ENCODE data around the gene CWC15. TPM values are rescaled to one million over a fixed set of nuclear protein-coding genes. Genes with fewer than 3 reads are reported as not detected.
A peak's percentile ranks its signal among the peaks of the same experiment; 100 is the strongest.

CWC15 gene
- total and polyA plus RNA-seq, 3 experiments from 2014 or later = 60.3 to 100 (median 96.6) TPM

DNA sequence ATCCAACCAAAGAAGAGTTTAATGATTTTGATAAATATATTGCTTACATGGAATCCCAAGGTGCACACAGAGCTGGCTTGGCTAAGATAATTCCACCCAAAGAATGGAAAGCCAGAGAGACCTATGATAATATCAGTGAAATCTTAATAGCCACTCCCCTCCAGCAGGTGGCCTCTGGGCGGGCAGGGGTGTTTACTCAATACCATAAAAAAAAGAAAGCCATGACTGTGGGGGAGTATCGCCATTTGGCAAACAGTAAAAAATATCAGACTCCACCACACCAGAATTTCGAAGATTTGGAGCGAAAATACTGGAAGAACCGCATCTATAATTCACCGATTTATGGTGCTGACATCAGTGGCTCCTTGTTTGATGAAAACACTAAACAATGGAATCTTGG is 24.1 kb upstream of the CWC15 start:
- no peak overlapping the region for H3K27ac ChIP-seq (ENCODE audit: low read depth, low read length)
- CTCF ChIA-PET = no interaction called here

DNA sequence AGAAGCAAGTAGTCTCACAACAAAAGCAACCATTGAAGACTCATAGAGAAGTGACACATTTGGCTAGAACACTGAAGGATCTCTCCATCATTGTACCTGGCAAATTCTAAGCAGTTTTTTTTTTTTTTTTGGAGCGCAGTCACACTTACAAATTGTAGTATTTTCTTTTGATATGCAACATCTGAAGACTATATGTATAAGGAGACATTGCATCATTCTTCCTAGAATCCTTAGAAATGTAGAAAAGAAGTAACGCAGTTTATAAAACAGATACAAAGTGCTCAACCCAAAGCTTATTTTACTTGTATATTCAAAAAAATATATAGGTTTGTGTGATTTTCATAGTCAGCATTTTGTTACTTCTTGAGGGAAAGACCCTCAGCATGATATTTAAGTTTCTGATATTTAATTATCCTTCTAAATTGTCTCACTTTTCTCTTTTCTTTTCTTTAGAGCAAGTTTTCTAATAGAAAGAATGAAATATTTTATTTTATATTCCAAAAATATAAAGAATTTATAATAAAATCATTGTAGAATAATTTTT is 20.1 kb upstream of the CWC15 start:
- no peaks in the 10 kb centered on the region for H3K36me3 ChIP-seq (ENCODE audit: insufficient read depth, low read length)
- ChIA-PET POLR2A (no interaction called here), CTCF (interaction anchor here (1.5 kb wide), 1 partner anchor 73 kb away, joined by 4 read pairs; the partner anchor contains the start of gene SRSF8)
- Mint-ChIP-seq H3K9me3 (no peaks in the 10 kb centered on the region), H3K4me3 (no peak overlapping the region), H3K36me3 (no peaks in the 10 kb centered on the region), H3K27ac (no peak overlapping the region), H3K4me1 (no peaks in the 10 kb centered on the region), H3K27me3 (peaks cover 5 to 27% of the 10 kb centered on the region in 2 donors)
- H3K27me3 ChIP-seq (ENCODE audit: insufficient read depth, low read length, poor library complexity, severe bottlenecking) = peaks cover 3% of the 10 kb centered on the region
- no peaks in the 10 kb centered on the region for H3K4me1 ChIP-seq (ENCODE audit: insufficient read depth, low read length)
- no peaks in the 10 kb centered on the region for H3K9me3 ChIP-seq (ENCODE audit: low read length)
- H3K4me3 ChIP-seq (ENCODE audit: low read length) = no peak overlapping the region
- no peak for DNase-seq
- no peak overlapping the region for H3K27ac ChIP-seq (ENCODE audit: low read depth, low read length)

More for the DNA sequence above, 24.1 kb upstream of the CWC15 start:
- DNase-seq = no peak
- H3K9me3 Mint-ChIP-seq = no peaks in the 10 kb centered on the region
- Histone ChIP-seq H3K4me3 (ENCODE audit: low read length) (no peak overlapping the region), H3K27me3 (ENCODE audit: insufficient read depth, low read length, poor library complexity, severe bottlenecking) (no peaks in the 10 kb centered on the region), H3K4me1 (ENCODE audit: insufficient read depth, low read length) (no peaks in the 10 kb centered on the region), H3K36me3 (ENCODE audit: insufficient read depth, low read length) (no peaks in the 10 kb centered on the region), H3K9me3 (ENCODE audit: low read length) (no peaks in the 10 kb centered on the region)
- H3K27ac Mint-ChIP-seq = no peak overlapping the region
- H3K4me1 Mint-ChIP-seq = no peaks in the 10 kb centered on the region
- H3K4me3 Mint-ChIP-seq = no peak overlapping the region
- no peaks in the 10 kb centered on the region for H3K27me3 Mint-ChIP-seq
- POLR2A ChIA-PET = no interaction called here
- H3K36me3 Mint-ChIP-seq = no peaks in the 10 kb centered on the region

DNA sequence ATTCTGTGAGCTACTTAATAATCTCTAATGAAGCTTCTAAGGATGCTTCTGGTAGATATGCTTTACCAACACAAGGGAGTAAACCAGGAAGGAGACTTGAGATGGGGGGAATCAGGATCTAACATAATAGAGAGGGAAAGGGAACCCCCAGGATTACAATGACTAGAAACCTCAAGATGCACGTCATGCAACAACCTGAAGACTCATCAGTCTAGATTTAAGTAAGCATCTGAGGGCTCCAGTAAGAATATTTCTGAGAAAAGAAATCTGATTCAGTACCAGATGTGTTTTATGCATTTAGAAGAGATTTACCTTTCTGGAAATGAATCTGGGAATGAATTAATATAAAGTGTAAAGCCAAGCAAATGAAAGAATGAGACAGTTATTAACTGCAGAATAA is 15.4 kb upstream of the CWC15 start:
- Mint-ChIP-seq H3K4me1 (no peaks in the 10 kb centered on the region), H3K27ac (no peak overlapping the region), H3K36me3 (peaks cover 0 to 3% (median 2%) of the 10 kb centered on the region in 3 donors), H3K4me3 (no peak overlapping the region), H3K9me3 (no peaks in the 10 kb centered on the region), H3K27me3 (peaks cover 13 to 58% of the 10 kb centered on the region in 2 donors)
- Histone ChIP-seq H3K36me3 (ENCODE audit: insufficient read depth, low read length) (no peaks in the 10 kb centered on the region), H3K27ac (ENCODE audit: low read depth, low read length) (no peak overlapping the region), H3K4me1 (ENCODE audit: insufficient read depth, low read length) (no peaks in the 10 kb centered on the region), H3K9me3 (ENCODE audit: low read length) (no peaks in the 10 kb centered on the region), H3K4me3 (ENCODE audit: low read length) (no peak overlapping the region), H3K27me3 (ENCODE audit: insufficient read depth, low read length, poor library complexity, severe bottlenecking) (peaks cover 3% of the 10 kb centered on the region)
- ChIA-PET POLR2A (no interaction called here), CTCF (no interaction called here)
- no peak for DNase-seq

DNA sequence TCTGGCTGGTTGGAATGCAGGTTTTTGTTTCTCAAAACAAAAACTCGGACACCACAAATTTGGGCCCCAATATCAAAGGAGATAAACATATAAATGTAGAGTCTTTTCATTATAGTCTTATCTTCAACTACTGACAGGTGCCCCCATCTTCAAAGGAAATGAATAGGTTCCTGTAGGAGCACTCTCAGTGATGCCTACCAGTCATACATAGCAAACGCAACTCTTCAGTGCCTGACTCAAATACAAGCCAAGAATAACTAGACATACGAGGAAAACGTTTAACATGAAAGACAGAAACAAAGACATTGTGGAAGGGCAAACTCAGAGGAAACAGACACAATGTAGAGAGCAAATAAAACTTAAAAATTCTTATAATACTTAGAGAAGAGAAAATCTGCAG is 14.0 kb upstream of the CWC15 start:
- Mint-ChIP-seq H3K27me3 (peaks cover 13 to 65% of the 10 kb centered on the region in 2 donors), H3K9me3 (no peaks in the 10 kb centered on the region), H3K4me1 (no peaks in the 10 kb centered on the region), H3K36me3 (peaks cover 0 to 11% (median 2%) of the 10 kb centered on the region in 3 donors), H3K27ac (no peak overlapping the region), H3K4me3 (no peak overlapping the region)
- CTCF ChIA-PET = no interaction called here
- H3K36me3 ChIP-seq (ENCODE audit: insufficient read depth, low read length) = no peaks in the 10 kb centered on the region
- POLR2A ChIA-PET = no interaction called here
- no peaks in the 10 kb centered on the region for H3K4me1 ChIP-seq (ENCODE audit: insufficient read depth, low read length)
- H3K4me3 ChIP-seq (ENCODE audit: low read length) = no peak overlapping the region
- DNase-seq = no peak
- H3K27ac ChIP-seq (ENCODE audit: low read depth, low read length) = no peak overlapping the region
- H3K9me3 ChIP-seq (ENCODE audit: low read length) = no peaks in the 10 kb centered on the region
- H3K27me3 ChIP-seq (ENCODE audit: insufficient read depth, low read length, poor library complexity, severe bottlenecking) = peaks cover 3% of the 10 kb centered on the region

DNA sequence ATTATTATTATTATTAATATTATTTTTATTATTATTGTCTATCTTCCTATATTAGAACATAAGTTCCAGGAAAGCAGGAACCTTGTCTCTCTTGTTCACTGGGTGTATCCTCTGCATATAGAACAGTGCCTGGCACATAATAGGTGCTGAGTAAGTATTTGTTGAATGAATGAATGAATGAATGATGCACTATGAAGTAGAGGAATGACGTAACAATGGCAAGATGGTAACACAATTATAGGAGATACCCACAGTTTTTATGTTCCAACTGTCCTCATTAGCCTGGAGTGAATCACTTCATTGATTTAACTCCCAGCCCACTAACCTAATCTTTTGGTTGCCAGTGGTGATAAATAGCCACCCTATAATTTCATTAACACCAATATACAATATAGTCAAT is 2.2 kb upstream of the CWC15 start:
- Histone ChIP-seq H3K27ac (ENCODE audit: low read depth, low read length) (no peak overlapping the region), H3K9me3 (ENCODE audit: low read length) (no peaks in the 10 kb centered on the region), H3K27me3 (ENCODE audit: insufficient read depth, low read length, poor library complexity, severe bottlenecking) (no peaks in the 10 kb centered on the region), H3K4me3 (ENCODE audit: low read length) (no peak overlapping the region), H3K4me1 (ENCODE audit: insufficient read depth, low read length) (peaks cover 11% of the 10 kb centered on the region), H3K36me3 (ENCODE audit: insufficient read depth, low read length) (peaks cover 10% of the 10 kb centered on the region)
- ChIA-PET POLR2A (interaction anchor here (0.9 kb wide), 1 partner anchor 92 kb away, joined by 5 read pairs; the partner anchor contains the start of gene SRSF8), CTCF (interaction anchor here (1.4 kb wide), 1 partner anchor 92 kb away, joined by 6 read pairs; the partner anchor contains the start of gene SRSF8)
- Mint-ChIP-seq H3K27ac (no peak overlapping the region), H3K36me3 (peaks cover 8 to 26% (median 9%) of the 10 kb centered on the region in 3 donors), H3K4me1 (peaks cover 21 to 37% (median 37%) of the 10 kb centered on the region in 3 donors), H3K27me3 (no peaks in the 10 kb centered on the region), H3K9me3 (peaks cover 0 to 6% (median 0%) of the 10 kb centered on the region in 5 donors), H3K4me3 (peak overlapping the region in 1 of 7 donors; percentile 98)
- no peak for DNase-seq

DNA sequence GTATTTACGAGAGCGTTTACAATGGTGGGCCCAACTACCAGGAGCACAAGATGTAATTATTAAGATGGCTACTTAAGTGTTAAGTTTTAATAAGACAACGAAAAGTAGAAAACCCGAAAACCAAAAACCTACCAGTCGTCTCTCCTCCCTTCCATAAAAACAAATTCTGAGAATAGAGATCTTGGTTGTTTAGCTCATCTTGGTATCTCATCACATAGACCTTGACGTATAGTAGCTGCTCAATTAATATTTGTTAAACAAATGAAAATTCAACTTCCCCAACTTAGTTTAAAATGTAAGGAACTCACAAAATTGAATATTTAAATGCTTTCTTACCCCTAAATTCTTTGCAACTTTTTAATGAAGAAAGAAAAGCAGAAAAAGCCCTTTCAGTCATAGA is 822 bp upstream of the CWC15 start:
- Histone ChIP-seq H3K4me1 (ENCODE audit: insufficient read depth, low read length) (peaks cover 11% of the 10 kb centered on the region), H3K27me3 (ENCODE audit: insufficient read depth, low read length, poor library complexity, severe bottlenecking) (no peaks in the 10 kb centered on the region), H3K4me3 (ENCODE audit: low read length) (peak overlapping the region; percentile 88), H3K27ac (ENCODE audit: low read depth, low read length) (peak overlapping the region; percentile 82), H3K9me3 (ENCODE audit: low read length) (no peaks in the 10 kb centered on the region), H3K36me3 (ENCODE audit: insufficient read depth, low read length) (peaks cover 24% of the 10 kb centered on the region)
- Mint-ChIP-seq H3K27me3 (no peaks in the 10 kb centered on the region), H3K4me1 (peaks cover 21 to 48% (median 43%) of the 10 kb centered on the region in 3 donors), H3K27ac (peak overlapping the region in 6 of 8 donors; percentile 87 to 100 (median 98)), H3K9me3 (peaks cover 0 to 6% (median 0%) of the 10 kb centered on the region in 5 donors), H3K36me3 (peaks cover 17 to 40% (median 18%) of the 10 kb centered on the region in 3 donors), H3K4me3 (peak overlapping the region; percentile 91 to 99 (median 96))
- CTCF ChIA-PET = interaction anchor here (1.3 to 1.7 kb wide), 2 partner anchors 115 to 178 kb away, joined by 4 to 5 read pairs; partner anchors contain the start of gene ENDOD1
- POLR2A ChIA-PET = interaction anchor here (1.2 to 2.4 kb wide), 3 partner anchors 93 to 815 kb away, joined by 8 to 27 read pairs (median 16); partner anchors contain the start of genes ENDOD1, FAM76B and SRSF8
- DNase-seq = no peak

DNA sequence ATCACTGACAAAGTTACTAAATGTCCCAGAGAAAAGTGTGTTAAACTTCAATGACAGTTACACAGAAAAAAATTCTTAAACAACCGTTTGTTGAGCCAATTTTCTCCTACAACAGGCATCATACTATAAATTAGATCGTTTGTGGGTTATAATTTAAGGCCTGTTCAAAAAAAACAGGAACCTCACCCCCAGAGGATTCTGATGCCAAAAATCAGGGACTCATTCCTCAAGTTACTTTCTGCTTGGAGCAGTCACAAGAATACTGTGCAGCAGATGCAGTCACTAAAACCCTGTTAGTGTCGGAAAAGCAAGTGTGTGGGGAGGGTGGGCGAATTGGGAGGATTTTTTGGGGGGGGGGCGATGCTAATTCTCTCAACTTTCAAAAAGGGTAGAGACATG is 657 bp downstream of the CWC15 start:
- CTCF ChIA-PET = interaction anchor here (0.9 to 1.7 kb wide), 4 partner anchors 48 to 733 kb away, joined by 3 to 9 read pairs (median 4); partner anchors contain the start of genes ENDOD1 and SRSF8
- H3K4me1 ChIP-seq (ENCODE audit: insufficient read depth, low read length) = peaks cover 11% of the 10 kb centered on the region
- H3K36me3 Mint-ChIP-seq = peaks cover 21 to 55% (median 24%) of the 10 kb centered on the region in 3 donors

DNA sequence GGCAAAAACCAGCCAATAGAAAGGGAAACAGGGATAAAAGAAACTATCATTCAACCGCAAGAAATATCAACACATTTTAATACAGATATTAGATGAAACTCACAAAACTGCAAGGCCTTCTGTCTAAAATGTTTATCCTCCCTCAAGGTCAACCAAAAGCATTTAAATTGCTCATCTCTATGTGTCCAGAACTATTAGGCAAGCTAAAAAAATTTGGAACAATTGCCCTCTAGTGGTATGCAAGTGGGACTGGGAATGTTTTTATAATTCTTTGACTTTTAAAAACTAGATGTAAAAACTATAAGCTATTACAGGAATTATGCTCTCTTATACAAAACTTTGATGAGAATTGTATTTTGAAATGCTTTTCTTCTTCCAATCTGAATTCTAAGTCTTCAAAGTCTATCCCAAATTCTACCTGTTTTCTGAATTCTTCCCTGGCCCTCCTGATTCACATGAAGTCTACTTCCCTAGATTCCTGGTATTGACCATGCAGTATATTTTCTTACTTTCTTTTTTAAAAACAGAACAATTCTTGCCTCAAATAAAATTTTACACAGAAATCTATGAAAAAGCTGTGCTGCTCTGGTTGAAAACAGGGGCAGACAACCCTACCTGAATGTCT is 4.9 kb downstream of the CWC15 start:
- H3K36me3 Mint-ChIP-seq = peaks cover 21 to 88% (median 38%) of the 10 kb centered on the region in 3 donors

More for the DNA sequence above, 657 bp downstream of the CWC15 start:
- H3K27ac ChIP-seq (ENCODE audit: low read depth, low read length) = peak overlapping the region; percentile 82
- peak overlapping the region; percentile 88 for H3K4me3 ChIP-seq (ENCODE audit: low read length)
- Mint-ChIP-seq H3K9me3 (peaks cover 0 to 6% (median 0%) of the 10 kb centered on the region in 5 donors), H3K27me3 (no peaks in the 10 kb centered on the region), H3K27ac (peak overlapping the region in 7 of 8 donors; percentile 27 to 98 (median 95)), H3K4me1 (peaks cover 27 to 58% (median 58%) of the 10 kb centered on the region in 3 donors), H3K4me3 (peak overlapping the region; percentile 91 to 99 (median 96))
- POLR2A ChIA-PET = interaction anchor here (0.7 to 2.4 kb wide), 8 partner anchors 10 to 1417 kb away, joined by 3 to 27 read pairs (median 5); partner anchors contain the start of genes CCDC82, ENDOD1, FUT4 and JRKL
- H3K9me3 ChIP-seq (ENCODE audit: low read length) = no peaks in the 10 kb centered on the region
- no peaks in the 10 kb centered on the region for H3K27me3 ChIP-seq (ENCODE audit: insufficient read depth, low read length, poor library complexity, severe bottlenecking)
- H3K36me3 ChIP-seq (ENCODE audit: insufficient read depth, low read length) = peaks cover 35% of the 10 kb centered on the region
- DNase-seq = no peak

More for the DNA sequence above, 4.9 kb downstream of the CWC15 start:
- Histone ChIP-seq H3K4me1 (ENCODE audit: insufficient read depth, low read length) (peaks cover 11% of the 10 kb centered on the region), H3K4me3 (ENCODE audit: low read length) (no peak overlapping the region), H3K9me3 (ENCODE audit: low read length) (no peaks in the 10 kb centered on the region), H3K27ac (ENCODE audit: low read depth, low read length) (no peak overlapping the region), H3K36me3 (ENCODE audit: insufficient read depth, low read length) (peaks cover 65% of the 10 kb centered on the region), H3K27me3 (ENCODE audit: insufficient read depth, low read length, poor library complexity, severe bottlenecking) (no peaks in the 10 kb centered on the region)
- Mint-ChIP-seq H3K27ac (peak overlapping the region in 1 of 8 donors; percentile 5), H3K4me3 (peak overlapping the region in 1 of 7 donors; percentile 13), H3K4me1 (peaks cover 28 to 69% (median 51%) of the 10 kb centered on the region in 3 donors), H3K27me3 (no peaks in the 10 kb centered on the region), H3K9me3 (no peaks in the 10 kb centered on the region)
- CTCF ChIA-PET = interaction anchor here (1.2 to 1.6 kb wide), 2 partner anchors 98 to 264 kb away, joined by 3 read pairs; partner anchors contain the start of gene SRSF8
- POLR2A ChIA-PET = interaction anchor here (1.3 kb wide), 1 partner anchor 99 kb away, joined by 3 read pairs; the partner anchor contains the start of gene SRSF8
- no peak for DNase-seq

All from CD8-positive, alpha-beta memory T cell (primary cell).